ENCODE data around the gene BSN. TPM values are rescaled to one million over a fixed set of nuclear protein-coding genes. Genes with fewer than 3 reads are reported as not detected.

The BSN gene
- total and polyA plus RNA-seq, 2 donors (not counting 1 experiment from before 2014, with no cell fraction given): under 0.01 to 0.01 TPM

- no peak overlapping the region for H2AFZ ChIP-seq (ENCODE audit: low read length)
- no peak for DNase-seq (ENCODE audit: low read depth in 2 of 2)
- H3K79me2 ChIP-seq (ENCODE audit: control insufficient read depth, insufficient read depth, low read length): peaks cover 11% of the 10 kb centered on the region
Observed at GRCh38 chr3:49670940-49671290, 116.6 kb downstream of the BSN start.

GRCh38 chr3:49671291-49672288 is 117.3 kb downstream of the BSN start:
- peaks cover 4% of the 10 kb centered on the region for H3K27me3 ChIP-seq (ENCODE audit: control insufficient read depth, insufficient read depth, low read length)
- H3K36me3 ChIP-seq (ENCODE audit: control insufficient read depth, insufficient read depth, low read length): peaks cover 5% of the 10 kb centered on the region
- no peak overlapping the region for H2AFZ ChIP-seq (ENCODE audit: low read length)
- no peaks in the 10 kb centered on the region for H4K20me1 ChIP-seq (ENCODE audit: control insufficient read depth, extremely low read depth, insufficient read depth, low read length)
- H3K4me1 ChIP-seq (ENCODE audit: control insufficient read depth, extremely low read depth, insufficient read depth, low read length): peaks cover 6% of the 10 kb centered on the region
- TF ChIP-seq CTCF (conservative IDR thresholded peaks at IDR 0.05 in 1 of 2, IDR thresholded peaks at IDR 0.05 in 1 of 2; ENCODE audit: low read depth in 1 of 2, low read length in 2 of 2): peak; percentile 88 to 91
- no peak for TF ChIP-seq EZH2 (IDR thresholded peaks at IDR 0.05; ENCODE audit: low read length, missing control alignments)
- peak; percentile 47 to 60 for DNase-seq (ENCODE audit: low read depth in 2 of 2)
- H3K4me3 ChIP-seq (replicated peaks in 1 of 4; ENCODE audit: control extremely low read depth in 1 of 4, insufficient read depth in 1 of 4, low read depth in 3 of 4, low read length in 4 of 4): no peak overlapping the region
- H3K27ac ChIP-seq (ENCODE audit: insufficient read depth, low read length): no peak overlapping the region
- H3K4me2 ChIP-seq (ENCODE audit: extremely low read depth, insufficient read depth, low read length): no peak overlapping the region
- no peaks in the 10 kb centered on the region for H3K9me3 ChIP-seq (ENCODE audit: control insufficient read depth, insufficient read depth, low read depth, low read length)
- H3K9ac ChIP-seq (ENCODE audit: insufficient read depth, low read length): no peak overlapping the region
- peaks cover 11% of the 10 kb centered on the region for H3K79me2 ChIP-seq (ENCODE audit: control insufficient read depth, insufficient read depth, low read length)

More at GRCh38 chr3:49670940-49671290, 116.6 kb downstream of the BSN start:
- H3K27ac ChIP-seq (ENCODE audit: insufficient read depth, low read length): no peak overlapping the region
- H3K4me1 ChIP-seq (ENCODE audit: control insufficient read depth, extremely low read depth, insufficient read depth, low read length): peaks cover 6% of the 10 kb centered on the region
- no peaks in the 10 kb centered on the region for H3K9me3 ChIP-seq (ENCODE audit: control insufficient read depth, insufficient read depth, low read depth, low read length)
- no peak overlapping the region for H3K4me2 ChIP-seq (ENCODE audit: extremely low read depth, insufficient read depth, low read length)
- H3K27me3 ChIP-seq (ENCODE audit: control insufficient read depth, insufficient read depth, low read length): peaks cover 4% of the 10 kb centered on the region
- no peaks in the 10 kb centered on the region for H3K36me3 ChIP-seq (ENCODE audit: control insufficient read depth, insufficient read depth, low read length)
- TF ChIP-seq CTCF (conservative IDR thresholded peaks at IDR 0.05 in 1 of 2, IDR thresholded peaks at IDR 0.05 in 1 of 2; ENCODE audit: low read depth in 1 of 2, low read length in 2 of 2) (no peak), EZH2 (IDR thresholded peaks at IDR 0.05; ENCODE audit: low read length, missing control alignments) (no peak)
- H3K4me3 ChIP-seq (replicated peaks in 1 of 4; ENCODE audit: control extremely low read depth in 1 of 4, insufficient read depth in 1 of 4, low read depth in 3 of 4, low read length in 4 of 4): no peak overlapping the region
- no peaks in the 10 kb centered on the region for H4K20me1 ChIP-seq (ENCODE audit: control insufficient read depth, extremely low read depth, insufficient read depth, low read length)
- no peak overlapping the region for H3K9ac ChIP-seq (ENCODE audit: insufficient read depth, low read length)

- DNase-seq (ENCODE audit: low read depth in 2 of 2): no peak
- Histone ChIP-seq H3K36me3 (ENCODE audit: control insufficient read depth, insufficient read depth, low read length) (peaks cover 15% of the 10 kb centered on the region), H3K4me3 (replicated peaks in 1 of 4; ENCODE audit: control extremely low read depth in 1 of 4, insufficient read depth in 1 of 4, low read depth in 3 of 4, low read length in 4 of 4) (peak overlapping the region; percentile 28 to 85 (median 72)), H3K27ac (ENCODE audit: insufficient read depth, low read length) (peak overlapping the region; percentile 97), H3K9ac (ENCODE audit: insufficient read depth, low read length) (peak overlapping the region; percentile 89), H2AFZ (ENCODE audit: low read length) (peak overlapping the region; percentile 43), H3K9me3 (ENCODE audit: control insufficient read depth, insufficient read depth, low read depth, low read length) (no peaks in the 10 kb centered on the region), H3K4me1 (ENCODE audit: control insufficient read depth, extremely low read depth, insufficient read depth, low read length) (peaks cover 6% of the 10 kb centered on the region), H3K79me2 (ENCODE audit: control insufficient read depth, insufficient read depth, low read length) (peaks cover 11% of the 10 kb centered on the region), H4K20me1 (ENCODE audit: control insufficient read depth, extremely low read depth, insufficient read depth, low read length) (no peaks in the 10 kb centered on the region), H3K4me2 (ENCODE audit: extremely low read depth, insufficient read depth, low read length) (peak overlapping the region; percentile 95), H3K27me3 (ENCODE audit: control insufficient read depth, insufficient read depth, low read length) (no peaks in the 10 kb centered on the region)
- TF ChIP-seq CTCF (conservative IDR thresholded peaks at IDR 0.05 in 1 of 2, IDR thresholded peaks at IDR 0.05 in 1 of 2; ENCODE audit: low read depth in 1 of 2, low read length in 2 of 2): no peak
- no peak for TF ChIP-seq EZH2 (IDR thresholded peaks at IDR 0.05; ENCODE audit: low read length, missing control alignments)
Observed at GRCh38 chr3:49673121-49673714, 118.9 kb downstream of the BSN start.

All from fibroblast of lung (primary cell).